Karpas-422 (cell line): ENCODE data around the gene MRPL1. TPM values are rescaled to one million over a fixed set of nuclear protein-coding genes. Genes with fewer than 3 reads are reported as not detected.

Experiments
- DNase-seq: peaks from one replicate; pipeline ENCODE4 v3.0.0-alpha.2; 2015
- H2AFZ ChIP-seq: fragments of 200-600 bp; sonication (generic); 2 replicates; pipeline ENCODE4 v1.6.1; 2014; ENCODE audit warnings: antibody characterized with exemption, low read length, mixed read lengths
- H3K27ac ChIP-seq: fragments of 200-600 bp; sonication (generic); 2 replicates; pipeline ENCODE4 v1.5.1; 2014; ENCODE audit warnings: mild to moderate bottlenecking, low read length, moderate library complexity
- H3K27me3 ChIP-seq: fragments of 200-600 bp; sonication (generic); 2 replicates; pipeline ENCODE4 v1.6.1; 2014; ENCODE audit warnings: low read length, mixed read lengths
- H3K36me3 ChIP-seq: fragments of 200-600 bp; sonication (generic); 2 replicates; pipeline ENCODE4 v1.6.1; 2014; ENCODE audit warnings: low read length, mixed read lengths; ENCODE audit not compliant: insufficient read depth
- H3K4me1 ChIP-seq: fragments of 200-600 bp; sonication (generic); 2 replicates; pipeline ENCODE4 v1.6.1; 2014; ENCODE audit warnings: mild to moderate bottlenecking, low read length, mixed read lengths
- H3K4me2 ChIP-seq: fragments of 200-600 bp; sonication (generic); 2 replicates; pipeline ENCODE4 v1.6.1; 2014; ENCODE audit warnings: low read length, low read depth, mild to moderate bottlenecking; ENCODE audit not compliant: poor library complexity, severe bottlenecking
- H3K4me3 ChIP-seq: fragments of 200-600 bp; sonication (generic); 2 replicates; pipeline ENCODE4 v1.5.1; 2014; ENCODE audit warnings: mild to moderate bottlenecking, antibody characterized with exemption, low read length, mixed read lengths
- H3K79me2 ChIP-seq: fragments of 200-600 bp; sonication (generic); 2 replicates; pipeline ENCODE4 v1.6.1; 2014; ENCODE audit warnings: mild to moderate bottlenecking, low read length, mixed read lengths
- H3K9ac ChIP-seq: fragments of 200-600 bp; sonication (generic); 2 replicates; pipeline ENCODE4 v1.6.0; 2014; ENCODE audit warnings: low read length
- H3K9me2 ChIP-seq: fragments of 200-600 bp; sonication (generic), shearing (Covaris generic); replicated peaks from 2 replicates; pipeline ENCODE4 v1.6.0; 2014; ENCODE audit warnings: mild to moderate bottlenecking, low read length, moderate library complexity; ENCODE audit not compliant: insufficient read depth
- H3K9me3 ChIP-seq: fragments of 300-700, 200-600 bp; sonication (generic); 2 replicates; pipeline ENCODE4 v1.6.1; 2014; ENCODE audit warnings: low read length, mixed read lengths
- H4K20me1 ChIP-seq: fragments of 200-600 bp; sonication (generic); 2 replicates; pipeline ENCODE4 v1.6.1; 2014; ENCODE audit warnings: mild to moderate bottlenecking, antibody characterized with exemption, low read length, low read depth; ENCODE audit not compliant: insufficient read depth
- total RNA-seq: library from RNA; depleted of rRNA; stranded (reverse); fragments of >200 nt; shearing (Covaris generic); gene quantifications from 2 replicates; pipeline ENCODE4 v1.2.3, GENCODE V29; 2014; ENCODE audit warnings: low replicate concordance

MRPL1 gene
- total RNA-seq, 1 experiment from 2014 or later, result 13.5 TPM

GRCh38 chr4:77843628-77844027, 19.0 kb upstream of the MRPL1 start:
- no peak overlapping the region for H3K9ac ChIP-seq
- no peaks in the 10 kb centered on the region for H3K79me2 ChIP-seq
- H3K4me2 ChIP-seq, result no peak overlapping the region
- no peak overlapping the region for H3K27ac ChIP-seq
- no peaks in the 10 kb centered on the region for H4K20me1 ChIP-seq
- no peaks in the 10 kb centered on the region for H3K9me3 ChIP-seq
- no peaks in the 10 kb centered on the region for H3K27me3 ChIP-seq
- H3K9me2 ChIP-seq, result no peaks in the 10 kb centered on the region
- H3K4me1 ChIP-seq, result no peaks in the 10 kb centered on the region; the same call in 1 of the 2 replicates
- H2AFZ ChIP-seq, result no peak overlapping the region
- H3K4me3 ChIP-seq, result no peak overlapping the region
- no peak for DNase-seq
- no peaks in the 10 kb centered on the region for H3K36me3 ChIP-seq

GRCh38 chr4:77844363-77844762, 18.3 kb upstream of the MRPL1 start:
- no peaks in the 10 kb centered on the region for H4K20me1 ChIP-seq

GRCh38 chr4:77845400-77845799, 17.2 kb upstream of the MRPL1 start:
- Histone ChIP-seq H3K79me2 (no peaks in the 10 kb centered on the region), H3K9me2 (no peaks in the 10 kb centered on the region), H3K9ac (no peak overlapping the region), H3K4me1 (no peaks in the 10 kb centered on the region; the same call in 1 of the 2 replicates), H3K4me2 (no peak overlapping the region), H3K36me3 (no peaks in the 10 kb centered on the region), H3K4me3 (no peak overlapping the region), H3K27ac (no peak overlapping the region), H3K9me3 (no peaks in the 10 kb centered on the region), H2AFZ (no peak overlapping the region), H4K20me1 (no peaks in the 10 kb centered on the region), H3K27me3 (no peaks in the 10 kb centered on the region)
- DNase-seq, result no peak

More at GRCh38 chr4:77844363-77844762, 18.3 kb upstream of the MRPL1 start:
- no peak overlapping the region for H3K9ac ChIP-seq
- H3K9me2 ChIP-seq, result no peaks in the 10 kb centered on the region
- H3K79me2 ChIP-seq, result no peaks in the 10 kb centered on the region
- no peak overlapping the region for H3K27ac ChIP-seq
- no peaks in the 10 kb centered on the region for H3K9me3 ChIP-seq
- H3K4me3 ChIP-seq, result no peak overlapping the region
- no peak for DNase-seq
- no peaks in the 10 kb centered on the region for H3K27me3 ChIP-seq
- H3K36me3 ChIP-seq, result no peaks in the 10 kb centered on the region
- H3K4me2 ChIP-seq, result no peak overlapping the region
- no peaks in the 10 kb centered on the region; the same call in 1 of the 2 replicates for H3K4me1 ChIP-seq
- H2AFZ ChIP-seq, result no peak overlapping the region

- H3K27ac ChIP-seq, result no peak overlapping the region
- H3K9me3 ChIP-seq, result no peaks in the 10 kb centered on the region
- no peak overlapping the region for H2AFZ ChIP-seq
- H3K36me3 ChIP-seq, result no peaks in the 10 kb centered on the region
- DNase-seq, result no peak
- H3K4me1 ChIP-seq, result no peaks in the 10 kb centered on the region; the same call in 1 of the 2 replicates
- no peak overlapping the region for H3K4me2 ChIP-seq
- H4K20me1 ChIP-seq, result no peaks in the 10 kb centered on the region
- H3K27me3 ChIP-seq, result no peaks in the 10 kb centered on the region
- H3K9ac ChIP-seq, result no peak overlapping the region
- no peaks in the 10 kb centered on the region for H3K79me2 ChIP-seq
- no peaks in the 10 kb centered on the region for H3K9me2 ChIP-seq
- H3K4me3 ChIP-seq, result no peak overlapping the region
These were observed 16.7 kb upstream of the MRPL1 start for GRCh38 chr4:77845929-77846328.

- Histone ChIP-seq H3K27me3 (no peaks in the 10 kb centered on the region), H3K4me3 (no peak overlapping the region), H3K9ac (no peak overlapping the region), H3K9me2 (no peaks in the 10 kb centered on the region), H3K79me2 (no peaks in the 10 kb centered on the region), H2AFZ (no peak overlapping the region), H3K4me2 (no peak overlapping the region), H4K20me1 (no peaks in the 10 kb centered on the region), H3K4me1 (no peaks in the 10 kb centered on the region; the same call in 1 of the 2 replicates), H3K27ac (no peak overlapping the region), H3K36me3 (no peaks in the 10 kb centered on the region), H3K9me3 (no peaks in the 10 kb centered on the region)
- DNase-seq, result no peak
These were observed 14.1 kb upstream of the MRPL1 start for GRCh38 chr4:77848508-77848907.

GRCh38 chr4:77849278-77849965, 13.2 kb upstream of the MRPL1 start:
- no peak overlapping the region for H3K27ac ChIP-seq
- no peaks in the 10 kb centered on the region for H3K9me2 ChIP-seq
- H3K79me2 ChIP-seq, result no peaks in the 10 kb centered on the region
- no peak overlapping the region for H3K4me3 ChIP-seq
- H2AFZ ChIP-seq, result no peak overlapping the region
- H3K36me3 ChIP-seq, result no peaks in the 10 kb centered on the region
- no peak overlapping the region for H3K4me2 ChIP-seq
- no peak for DNase-seq
- no peak overlapping the region for H3K9ac ChIP-seq
- no peaks in the 10 kb centered on the region; the same call in 1 of the 2 replicates for H3K4me1 ChIP-seq
- H3K9me3 ChIP-seq, result no peaks in the 10 kb centered on the region
- no peaks in the 10 kb centered on the region for H4K20me1 ChIP-seq
- H3K27me3 ChIP-seq, result no peaks in the 10 kb centered on the region

GRCh38 chr4:77852892-77853495, 9.6 kb upstream of the MRPL1 start:
- Histone ChIP-seq H3K9ac (no peak overlapping the region), H2AFZ (no peak overlapping the region)

GRCh38 chr4:77854431-77855111, 8.1 kb upstream of the MRPL1 start:
- Histone ChIP-seq H3K9me2 (no peaks in the 10 kb centered on the region), H3K79me2 (no peaks in the 10 kb centered on the region), H3K4me3 (no peak overlapping the region), H3K36me3 (no peaks in the 10 kb centered on the region), H3K27me3 (no peaks in the 10 kb centered on the region), H2AFZ (no peak overlapping the region), H3K9me3 (no peaks in the 10 kb centered on the region), H3K4me2 (no peak overlapping the region), H3K4me1 (no peaks in the 10 kb centered on the region), H3K9ac (no peak overlapping the region), H4K20me1 (no peaks in the 10 kb centered on the region), H3K27ac (no peak overlapping the region)
- DNase-seq, result no peak

More at GRCh38 chr4:77852892-77853495, 9.6 kb upstream of the MRPL1 start:
- H3K4me2 ChIP-seq, result no peak overlapping the region
- no peaks in the 10 kb centered on the region for H4K20me1 ChIP-seq
- no peaks in the 10 kb centered on the region for H3K9me3 ChIP-seq
- no peaks in the 10 kb centered on the region for H3K79me2 ChIP-seq
- no peaks in the 10 kb centered on the region for H3K9me2 ChIP-seq
- no peaks in the 10 kb centered on the region; the same call in 1 of the 2 replicates for H3K4me1 ChIP-seq
- H3K4me3 ChIP-seq, result no peak overlapping the region
- H3K36me3 ChIP-seq, result no peaks in the 10 kb centered on the region
- no peak overlapping the region for H3K27ac ChIP-seq
- no peak for DNase-seq
- H3K27me3 ChIP-seq, result no peaks in the 10 kb centered on the region
